Stimulated activated CD8-positive, alpha-beta memory T cell treated with anti-CD3 and anti-CD28 coated beads, Interleukin-4, amount 100 ng/mL, for 1 hour (primary cell): ENCODE results near the gene ADK.

Source experiments
- DNase-seq, 2 donors: peaks; one replicate each; pipeline ENCODE4 v3.0.0-alpha.2; 2020; ENCODE audit warnings: low read depth in 2 of 2, low spot score in 1 of 2

Gene ADK

GRCh38 chr10:74587109-74587854 is 436.3 kb downstream of the ADK start:
- no peak for DNase-seq

GRCh38 chr10:74589226-74589673 is 438.2 kb downstream of the ADK start:
- DNase-seq, result peak; percentile 51 to 69

- no peak for DNase-seq
These were observed 438.8 kb downstream of the ADK start for GRCh38 chr10:74589851-74590250.

GRCh38 chr10:74593470-74593869 is 442.4 kb downstream of the ADK start:
- no peak for DNase-seq

- no peak for DNase-seq
These were observed 445.7 kb downstream of the ADK start for GRCh38 chr10:74596713-74597112.

- no peak for DNase-seq
These were observed 448.0 kb downstream of the ADK start for GRCh38 chr10:74598891-74599566.

- DNase-seq, result no peak
These were observed 448.7 kb downstream of the ADK start for GRCh38 chr10:74599672-74600071.

GRCh38 chr10:74600170-74600569 is 449.1 kb downstream of the ADK start:
- DNase-seq, result no peak

- DNase-seq, result no peak
These were observed 451.6 kb downstream of the ADK start for GRCh38 chr10:74602576-74602975.

GRCh38 chr10:74610299-74610698 is 459.3 kb downstream of the ADK start:
- DNase-seq, result no peak

- DNase-seq, result no peak
These were observed 461.2 kb downstream of the ADK start for GRCh38 chr10:74612195-74612594.

- no peak for DNase-seq
These were observed 469.6 kb downstream of the ADK start for GRCh38 chr10:74620626-74621025.

- DNase-seq, result no peak
These were observed 472.8 kb downstream of the ADK start for GRCh38 chr10:74623786-74624185.

- DNase-seq, result no peak
These were observed 473.5 kb downstream of the ADK start for GRCh38 chr10:74624501-74624900.

GRCh38 chr10:74628136-74628535 is 477.1 kb downstream of the ADK start:
- no peak for DNase-seq

GRCh38 chr10:74634995-74635536 is 484.0 kb downstream of the ADK start:
- no peak for DNase-seq

- DNase-seq, result no peak
These were observed 484.6 kb downstream of the ADK start for GRCh38 chr10:74635655-74636054.

GRCh38 chr10:74637685-74638084 is 486.7 kb downstream of the ADK start:
- no peak for DNase-seq

GRCh38 chr10:74640134-74640921 is 489.3 kb downstream of the ADK start:
- no peak for DNase-seq

GRCh38 chr10:74641659-74642058 is 490.6 kb downstream of the ADK start:
- DNase-seq, result no peak

GRCh38 chr10:74642901-74643595 is 492.0 kb downstream of the ADK start:
- no peak for DNase-seq
